HFFc6 (cell line): ENCODE data around the gene LMO3. TPM values are rescaled to one million over a fixed set of nuclear protein-coding genes. Genes with fewer than 3 reads are reported as not detected.
A peak's percentile ranks its signal among the peaks of the same experiment; 100 is the strongest.

Experiments
- DNase-seq: peaks from one replicate; pipeline ENCODE4 v3.0.0-alpha.2; 2018
- H3K27ac Mint-ChIP-seq: 2 replicates; pipeline ENCODE4 v1.8.0; 2020; ENCODE audit warnings: mild to moderate bottlenecking, mixed read lengths
- H3K27me3 Mint-ChIP-seq: 2 replicates; pipeline ENCODE4 v1.8.0; 2021; ENCODE audit warnings: mild to moderate bottlenecking, moderate library complexity, mixed read lengths; ENCODE audit not compliant: insufficient read depth
- H3K36me3 Mint-ChIP-seq: 2 replicates; pipeline ENCODE4 v1.8.0; 2021; ENCODE audit warnings: low read depth, mixed read lengths
- H3K4me1 Mint-ChIP-seq: 2 replicates; pipeline ENCODE4 v1.8.0; 2020; ENCODE audit warnings: low read depth, mixed read lengths
- H3K4me3 Mint-ChIP-seq: 2 replicates; pipeline ENCODE4 v1.8.0; 2020; ENCODE audit warnings: mild to moderate bottlenecking, moderate library complexity, mixed read lengths
- H3K9me3 Mint-ChIP-seq: 2 replicates; pipeline ENCODE4 v1.8.0; 2020; ENCODE audit warnings: mild to moderate bottlenecking, mixed read lengths
- CTCF ChIP-seq: fragments of 200-600 bp; sonication (generic); IDR thresholded peaks from 2 replicates; pipeline ENCODE4 v1.5.0; 2021; ENCODE audit warnings: antibody characterized with exemption, mild to moderate bottlenecking
- total RNA-seq, 6 experiments: library from RNA; stranded (reverse); fragmentation: NEBNext Ultra II Directional; extraction: Animal tissue kit (Norgen Biotek cat#: 25700); gene quantifications; 2 replicates in 1 of 6; 3 replicates in 5 of 6; pipeline ENCODE4 v1.2.3, GENCODE V29; 2021

LMO3 gene
- total RNA-seq, 6 experiments from 2014 or later, result 0.12 to 0.60 (median 0.34) TPM

GRCh38 chr12:16610001-16610585, 4.1 kb upstream of the LMO3 start:
- Mint-ChIP-seq H3K36me3 (no peaks in the 10 kb centered on the region), H3K27me3 (peaks cover 9% of the 10 kb centered on the region), H3K4me1 (peaks cover 73% of the 10 kb centered on the region), H3K4me3 (peak overlapping the region; percentile 85), H3K9me3 (no peaks in the 10 kb centered on the region), H3K27ac (peak overlapping the region; percentile 0; the same call in 1 of the 2 replicates)
- DNase-seq, result no peak
- no peak for TF ChIP-seq CTCF

GRCh38 chr12:16608946-16609539, 3.1 kb upstream of the LMO3 start:
- TF ChIP-seq CTCF, result no peak

GRCh38 chr12:16607906-16608775, 2.2 kb upstream of the LMO3 start:
- H3K36me3 Mint-ChIP-seq, result no peaks in the 10 kb centered on the region
- TF ChIP-seq CTCF, result no peak
- no peak for DNase-seq
- H3K27me3 Mint-ChIP-seq, result peaks cover 9% of the 10 kb centered on the region
- H3K9me3 Mint-ChIP-seq, result no peaks in the 10 kb centered on the region
- H3K4me3 Mint-ChIP-seq, result peak overlapping the region; percentile 85
- H3K27ac Mint-ChIP-seq, result no peak overlapping the region
- peaks cover 67% of the 10 kb centered on the region for H3K4me1 Mint-ChIP-seq

More at GRCh38 chr12:16608946-16609539, 3.1 kb upstream of the LMO3 start:
- Mint-ChIP-seq H3K27me3 (peaks cover 9% of the 10 kb centered on the region), H3K27ac (no peak overlapping the region), H3K36me3 (no peaks in the 10 kb centered on the region), H3K9me3 (no peaks in the 10 kb centered on the region), H3K4me1 (peaks cover 73% of the 10 kb centered on the region), H3K4me3 (peak overlapping the region; percentile 85)
- DNase-seq, result no peak

- DNase-seq, result no peak
- Mint-ChIP-seq H3K4me3 (peak overlapping the region; percentile 90), H3K27me3 (peaks cover 9% of the 10 kb centered on the region), H3K9me3 (no peaks in the 10 kb centered on the region), H3K27ac (no peak overlapping the region), H3K4me1 (peaks cover 55% of the 10 kb centered on the region), H3K36me3 (no peaks in the 10 kb centered on the region)
- TF ChIP-seq CTCF, result no peak
Measured at GRCh38 chr12:16606991-16607390, 1.0 kb upstream of the LMO3 start.

GRCh38 chr12:16606201-16606849, 363 bp upstream of the LMO3 start:
- H3K4me3 Mint-ChIP-seq, result peak overlapping the region; percentile 90
- no peaks in the 10 kb centered on the region for H3K9me3 Mint-ChIP-seq
- DNase-seq, result peak; percentile 32
- H3K4me1 Mint-ChIP-seq, result peaks cover 49% of the 10 kb centered on the region
- 0 out of 2 replicates have a peak overlapping the region, but pooled peaks have one; percentile 9 for H3K27ac Mint-ChIP-seq
- H3K36me3 Mint-ChIP-seq, result no peaks in the 10 kb centered on the region
- H3K27me3 Mint-ChIP-seq, result peaks cover 9% of the 10 kb centered on the region
- no peak for TF ChIP-seq CTCF
